ENCODE measurements around the gene ERP29.

ERP29 gene

GRCh38 chr12:112012775-112013600 is at the start of gene ERP29, which contains the start of gene TMEM116:
Gene ERP29, plus strand, starts transcription at chr12:112013426. Its CDS starts 40 bp downstream, at chr12:112013466.
Gene TMEM116, minus strand, starts transcription at chr12:112013165. Its CDS starts 7,895 bp downstream, at chr12:112005270.
- Mint-ChIP-seq H3K4me3 (peak within 1 kb of the TSS; percentile 92), H3K36me3 (peaks cover 19% of the 10 kb centered on the region), H3K27me3 (no peaks in the 10 kb centered on the region), H3K9me3 (peaks cover 7% of the 10 kb centered on the region), H3K27ac (peak within 1 kb of the TSS; percentile 85), H3K4me1 (peaks cover 59% of the 10 kb centered on the region)
- ATAC-seq: peak; percentile 92

- Mint-ChIP-seq H3K4me1 (no peaks in the 10 kb centered on the region), H3K27me3 (no peaks in the 10 kb centered on the region), H3K9me3 (peaks cover 13% of the 10 kb centered on the region), H3K27ac (no peak overlapping the region), H3K36me3 (peaks cover 35% of the 10 kb centered on the region), H3K4me3 (no peak overlapping the region)
- ATAC-seq: no peak
These were observed 48.3 kb upstream of the ERP29 start for GRCh38 chr12:111964935-111965334.

- no peak overlapping the region for H3K4me3 Mint-ChIP-seq
- H3K4me1 Mint-ChIP-seq: no peaks in the 10 kb centered on the region
- no peak for ATAC-seq
- no peaks in the 10 kb centered on the region for H3K27me3 Mint-ChIP-seq
- peaks cover 3% of the 10 kb centered on the region for H3K9me3 Mint-ChIP-seq
- no peak overlapping the region for H3K27ac Mint-ChIP-seq
- H3K36me3 Mint-ChIP-seq: peaks cover 18% of the 10 kb centered on the region
These were observed 41.4 kb upstream of the ERP29 start for GRCh38 chr12:111971800-111972199.

GRCh38 chr12:111975161-111975931 is 37.9 kb upstream of the ERP29 start:
- Mint-ChIP-seq H3K27ac (no peak overlapping the region), H3K27me3 (no peaks in the 10 kb centered on the region)

GRCh38 chr12:111976291-111976690 is 36.9 kb upstream of the ERP29 start:
- no peaks in the 10 kb centered on the region for H3K27me3 Mint-ChIP-seq
- H3K4me3 Mint-ChIP-seq: no peak overlapping the region
- no peak overlapping the region for H3K27ac Mint-ChIP-seq
- H3K4me1 Mint-ChIP-seq: no peaks in the 10 kb centered on the region
- ATAC-seq: no peak
- no peaks in the 10 kb centered on the region for H3K9me3 Mint-ChIP-seq
- peaks cover 32% of the 10 kb centered on the region for H3K36me3 Mint-ChIP-seq

More at GRCh38 chr12:111975161-111975931, 37.9 kb upstream of the ERP29 start:
- no peaks in the 10 kb centered on the region for H3K4me1 Mint-ChIP-seq
- no peak overlapping the region for H3K4me3 Mint-ChIP-seq
- no peaks in the 10 kb centered on the region for H3K9me3 Mint-ChIP-seq
- H3K36me3 Mint-ChIP-seq: peaks cover 35% of the 10 kb centered on the region
- no peak for ATAC-seq

GRCh38 chr12:111976860-111977259 is 36.4 kb upstream of the ERP29 start:
- Mint-ChIP-seq H3K9me3 (no peaks in the 10 kb centered on the region), H3K27me3 (no peaks in the 10 kb centered on the region), H3K36me3 (peaks cover 35% of the 10 kb centered on the region), H3K4me1 (no peaks in the 10 kb centered on the region), H3K4me3 (no peak overlapping the region), H3K27ac (no peak overlapping the region)
- ATAC-seq: no peak

GRCh38 chr12:111978545-111978944 is 34.7 kb upstream of the ERP29 start:
- Mint-ChIP-seq H3K27ac (no peak overlapping the region), H3K9me3 (no peaks in the 10 kb centered on the region), H3K4me3 (no peak overlapping the region), H3K4me1 (no peaks in the 10 kb centered on the region), H3K27me3 (no peaks in the 10 kb centered on the region), H3K36me3 (peaks cover 28% of the 10 kb centered on the region)
- ATAC-seq: no peak

GRCh38 chr12:111980598-111980997 is 32.6 kb upstream of the ERP29 start:
- Mint-ChIP-seq H3K9me3 (no peaks in the 10 kb centered on the region), H3K4me1 (no peaks in the 10 kb centered on the region), H3K36me3 (peaks cover 31% of the 10 kb centered on the region), H3K27me3 (no peaks in the 10 kb centered on the region), H3K4me3 (no peak overlapping the region), H3K27ac (no peak overlapping the region)
- ATAC-seq: no peak

GRCh38 chr12:111981987-111982386 is 31.2 kb upstream of the ERP29 start:
- no peak for ATAC-seq
- H3K4me1 Mint-ChIP-seq: no peaks in the 10 kb centered on the region
- H3K36me3 Mint-ChIP-seq: peaks cover 31% of the 10 kb centered on the region
- H3K9me3 Mint-ChIP-seq: no peaks in the 10 kb centered on the region
- H3K4me3 Mint-ChIP-seq: no peak overlapping the region
- no peak overlapping the region for H3K27ac Mint-ChIP-seq
- H3K27me3 Mint-ChIP-seq: no peaks in the 10 kb centered on the region

- H3K36me3 Mint-ChIP-seq: peaks cover 38% of the 10 kb centered on the region
- ATAC-seq: no peak
- no peaks in the 10 kb centered on the region for H3K9me3 Mint-ChIP-seq
- no peaks in the 10 kb centered on the region for H3K4me1 Mint-ChIP-seq
- H3K27me3 Mint-ChIP-seq: no peaks in the 10 kb centered on the region
- no peak overlapping the region for H3K27ac Mint-ChIP-seq
- no peak overlapping the region for H3K4me3 Mint-ChIP-seq
These were observed 28.4 kb upstream of the ERP29 start for GRCh38 chr12:111984820-111985219.

- no peaks in the 10 kb centered on the region for H3K9me3 Mint-ChIP-seq
- ATAC-seq: no peak
- H3K4me3 Mint-ChIP-seq: no peak overlapping the region
- H3K36me3 Mint-ChIP-seq: peaks cover 19% of the 10 kb centered on the region
- peaks cover 41% of the 10 kb centered on the region for H3K4me1 Mint-ChIP-seq
- no peak overlapping the region for H3K27ac Mint-ChIP-seq
- no peaks in the 10 kb centered on the region for H3K27me3 Mint-ChIP-seq
These were observed 21.7 kb upstream of the ERP29 start for GRCh38 chr12:111991535-111991934.

- Mint-ChIP-seq H3K4me1 (peaks cover 41% of the 10 kb centered on the region), H3K36me3 (peaks cover 19% of the 10 kb centered on the region), H3K9me3 (no peaks in the 10 kb centered on the region), H3K27me3 (no peaks in the 10 kb centered on the region), H3K27ac (no peak overlapping the region), H3K4me3 (no peak overlapping the region)
- ATAC-seq: no peak
These were observed 21.3 kb upstream of the ERP29 start for GRCh38 chr12:111991946-111992345.

GRCh38 chr12:111992464-111992863 is 20.8 kb upstream of the ERP29 start:
- ATAC-seq: no peak
- Mint-ChIP-seq H3K36me3 (peaks cover 18% of the 10 kb centered on the region), H3K27me3 (no peaks in the 10 kb centered on the region), H3K4me1 (peaks cover 41% of the 10 kb centered on the region), H3K4me3 (no peak overlapping the region), H3K9me3 (no peaks in the 10 kb centered on the region), H3K27ac (no peak overlapping the region)

GRCh38 chr12:111993292-111994150 is 19.7 kb upstream of the ERP29 start:
- H3K4me1 Mint-ChIP-seq: peaks cover 41% of the 10 kb centered on the region
- H3K36me3 Mint-ChIP-seq: peaks cover 12% of the 10 kb centered on the region
- H3K4me3 Mint-ChIP-seq: peak overlapping the region; percentile 77
- peak; percentile 54 for ATAC-seq
- H3K27me3 Mint-ChIP-seq: no peaks in the 10 kb centered on the region
- H3K9me3 Mint-ChIP-seq: no peaks in the 10 kb centered on the region
- H3K27ac Mint-ChIP-seq: no peak overlapping the region

Data from stimulated activated memory B cell treated with anti-CD40 and anti-IgM and Interleukin-4, amounts not matched to agents 10 μg/mL and 1 μg/mL and 100 μg/mL, for 72 hours (primary cell).